Fibroblast of gingiva (primary cell): ENCODE results near the gene UGT1A8.
"Not testable (repeated sequence)": the region's sequence is repeated elsewhere in the genome, so short reads cannot be mapped to it uniquely, and the experiment has no call there.

Experiments
- DNase-seq: peaks from one replicate; pipeline ENCODE4 v3.0.0-alpha.2; 2011; ENCODE audit warnings: low read depth

Gene UGT1A8

GRCh38 chr2:233639860-233640259, 22.4 kb downstream of the UGT1A8 start:
- no peak for DNase-seq

GRCh38 chr2:233643128-233643527, 25.7 kb downstream of the UGT1A8 start:
- DNase-seq: no peak

GRCh38 chr2:233646033-233646432, 28.6 kb downstream of the UGT1A8 start:
- not testable (repeated sequence) for DNase-seq

GRCh38 chr2:233650981-233651380, 33.5 kb downstream of the UGT1A8 start:
- no peak for DNase-seq

- DNase-seq: no peak
Observed at GRCh38 chr2:233651430-233651829, 34.0 kb downstream of the UGT1A8 start.

- DNase-seq: no peak
Observed at GRCh38 chr2:233654501-233654900, 37.1 kb downstream of the UGT1A8 start.

GRCh38 chr2:233655043-233655442, 37.6 kb downstream of the UGT1A8 start:
- DNase-seq: no peak

GRCh38 chr2:233655943-233656342, 38.5 kb downstream of the UGT1A8 start:
- not testable (repeated sequence) for DNase-seq

GRCh38 chr2:233656443-233656842, 39.0 kb downstream of the UGT1A8 start:
- DNase-seq: no peak

GRCh38 chr2:233658610-233659009, 41.2 kb downstream of the UGT1A8 start:
- DNase-seq: no peak

GRCh38 chr2:233663911-233664310, 46.5 kb downstream of the UGT1A8 start:
- DNase-seq: no peak

- no peak for DNase-seq
Observed at GRCh38 chr2:233668605-233669260, 51.3 kb downstream of the UGT1A8 start.

GRCh38 chr2:233671290-233672161, 54.1 kb downstream of the UGT1A8 start, which contains the start of gene UGT1A9:
UGT1A9 (plus strand) TSS chr2:233671898; CDS start chr2:233671935, 37 bp downstream.
- no peak for DNase-seq

GRCh38 chr2:233672886-233673285, 55.5 kb downstream of the UGT1A8 start:
- no peak for DNase-seq

- DNase-seq: no peak
Observed at GRCh38 chr2:233673896-233674295, 56.5 kb downstream of the UGT1A8 start.

GRCh38 chr2:233674314-233674713, 56.9 kb downstream of the UGT1A8 start:
- no peak for DNase-seq

- no peak for DNase-seq
Observed at GRCh38 chr2:233674995-233675394, 57.6 kb downstream of the UGT1A8 start.

GRCh38 chr2:233676046-233676445, 58.6 kb downstream of the UGT1A8 start:
- DNase-seq: no peak

GRCh38 chr2:233679196-233679595, 61.8 kb downstream of the UGT1A8 start:
- DNase-seq: no peak

GRCh38 chr2:233680361-233681045, 63.1 kb downstream of the UGT1A8 start:
- no peak for DNase-seq

GRCh38 chr2:233681521-233682099, 64.2 kb downstream of the UGT1A8 start, which contains the start of gene UGT1A7:
UGT1A7 (plus strand) TSS chr2:233681901; CDS start chr2:233681938, 37 bp downstream.
- DNase-seq: no peak

GRCh38 chr2:233684640-233685039, 67.2 kb downstream of the UGT1A8 start:
- DNase-seq: no peak
